Body of pancreas (tissue), 4 donors: ENCODE measurements around the gene LEAP2.
A peak's percentile ranks its signal among the peaks of the same experiment; 100 is the strongest.

Experiments
- CTCF ChIP-seq, 7 experiments: fragments of 450-650 bp in 4 of 7; fragments of 200-600 bp in 3 of 7; sonication (generic) in 3 of 7; IDR thresholded peaks; one replicate each; pipeline ENCODE4 v1.5.1; 2016 to 2019; ENCODE audit warnings: antibody characterized with exemption in 7 of 7
- POLR2A ChIP-seq, 3 donors: fragments of 450-650 bp; IDR thresholded peaks; one replicate each; pipeline ENCODE4 v1.6.1; 2016; ENCODE audit warnings: antibody characterized with exemption in 3 of 3, mild to moderate bottlenecking in 2 of 3

GRCh38 chr5:132853323-132853722 is 20.1 kb upstream of the LEAP2 start:
- TF ChIP-seq CTCF (IDR thresholded peaks at IDR 0.05) (no peak), POLR2A (IDR thresholded peaks at IDR 0.05) (peak in 1 of 3 donors; percentile 18)
